AG10803 (cell line): ENCODE measurements around the gene MAP4K3.
A peak's percentile ranks its signal among the peaks of the same experiment; 100 is the strongest.

Source experiments
- DNase-seq: peaks from one replicate; pipeline ENCODE4 v3.0.0; 2010; ENCODE audit warnings: low read depth
- H3K4me3 ChIP-seq: 2 replicates; pipeline ENCODE4 v1.5.1; 2011; ENCODE audit warnings: mild to moderate bottlenecking, low read length, control low read depth
- CTCF ChIP-seq: conservative IDR thresholded peaks from 2 replicates; pipeline ENCODE4 v1.5.1; 2011; ENCODE audit warnings: mild to moderate bottlenecking, low read length, control low read depth, inconsistent platforms

The MAP4K3 gene

GRCh38 chr2:39283561-39283960 lies 153.5 kb downstream of the MAP4K3 start:
- DNase-seq: no peak
- no peak overlapping the region for H3K4me3 ChIP-seq
- TF ChIP-seq CTCF: no peak

- H3K4me3 ChIP-seq: no peak overlapping the region
- no peak for DNase-seq
- TF ChIP-seq CTCF: no peak
Measured at GRCh38 chr2:39281391-39281790, 155.7 kb downstream of the MAP4K3 start.

GRCh38 chr2:39275016-39275415 lies 162.1 kb downstream of the MAP4K3 start:
- DNase-seq: no peak
- no peak overlapping the region for H3K4me3 ChIP-seq
- TF ChIP-seq CTCF: no peak

GRCh38 chr2:39269941-39270340 lies 167.1 kb downstream of the MAP4K3 start:
- H3K4me3 ChIP-seq: no peak overlapping the region
- no peak for DNase-seq
- TF ChIP-seq CTCF: no peak

- DNase-seq: peak; percentile 2
- no peak for TF ChIP-seq CTCF
- H3K4me3 ChIP-seq: no peak overlapping the region
Measured at GRCh38 chr2:39266916-39267434, 170.1 kb downstream of the MAP4K3 start.

- TF ChIP-seq CTCF: no peak
- peak; percentile 3 for DNase-seq
- no peak overlapping the region for H3K4me3 ChIP-seq
Measured at GRCh38 chr2:39266139-39266805, 170.8 kb downstream of the MAP4K3 start.

GRCh38 chr2:39265315-39265714 lies 171.8 kb downstream of the MAP4K3 start:
- TF ChIP-seq CTCF: no peak
- H3K4me3 ChIP-seq: no peak overlapping the region
- DNase-seq: no peak
